ENCODE measurements around the gene SRRM4.
"Not testable (repeated sequence)": the region's sequence is repeated elsewhere in the genome, so short reads cannot be mapped to it uniquely, and the experiment has no call there.

The SRRM4 gene

GRCh38 chr12:118981285-118982211 lies at the start of gene SRRM4:
Gene SRRM4 (plus strand): TSS chr12:118981541. CDS start chr12:118981883, 342 bp downstream.
- no peak for DNase-seq

GRCh38 chr12:118946256-118946655 lies 35.1 kb upstream of the SRRM4 start:
- DNase-seq = no peak

- DNase-seq = no peak
These were observed 22.8 kb upstream of the SRRM4 start for GRCh38 chr12:118958520-118958919.

GRCh38 chr12:118959348-118959747 lies 22.0 kb upstream of the SRRM4 start:
- no peak for DNase-seq

GRCh38 chr12:118959985-118960560 lies 21.3 kb upstream of the SRRM4 start:
- DNase-seq = no peak

- no peak for DNase-seq
These were observed 20.5 kb upstream of the SRRM4 start for GRCh38 chr12:118960865-118961264.

- no peak for DNase-seq
These were observed 16.4 kb upstream of the SRRM4 start for GRCh38 chr12:118964988-118965387.

GRCh38 chr12:118970856-118971255 lies 10.5 kb upstream of the SRRM4 start:
- DNase-seq = no peak

- no peak for DNase-seq
These were observed 8.4 kb upstream of the SRRM4 start for GRCh38 chr12:118972982-118973381.

- DNase-seq = no peak
These were observed 1.5 kb upstream of the SRRM4 start for GRCh38 chr12:118979763-118980406.

- no peak for DNase-seq
These were observed 830 bp upstream of the SRRM4 start for GRCh38 chr12:118980407-118981014.

GRCh38 chr12:118982302-118982701 lies 961 bp downstream of the SRRM4 start:
- no peak for DNase-seq

- DNase-seq = no peak
These were observed 1.8 kb downstream of the SRRM4 start for GRCh38 chr12:118982984-118983761.

- DNase-seq = no peak
These were observed 3.0 kb downstream of the SRRM4 start for GRCh38 chr12:118984161-118984943.

- no peak for DNase-seq
These were observed 4.7 kb downstream of the SRRM4 start for GRCh38 chr12:118986050-118986449.

GRCh38 chr12:118999107-118999506 lies 17.8 kb downstream of the SRRM4 start:
- no peak for DNase-seq

- DNase-seq = no peak
These were observed 23.7 kb downstream of the SRRM4 start for GRCh38 chr12:119005085-119005484.

- DNase-seq = no peak
These were observed 24.6 kb downstream of the SRRM4 start for GRCh38 chr12:119005913-119006312.

- DNase-seq = no peak
These were observed 25.4 kb downstream of the SRRM4 start for GRCh38 chr12:119006746-119007145.

GRCh38 chr12:119008273-119008672 lies 26.9 kb downstream of the SRRM4 start:
- not testable (repeated sequence) for DNase-seq

- no peak for DNase-seq
These were observed 27.4 kb downstream of the SRRM4 start for GRCh38 chr12:119008691-119009221.

Data from T1000 (cell line).